ENCODE measurements around the gene CDSN.

Gene CDSN

GRCh38 chr6:31152781-31153180 is 32.5 kb upstream of the CDSN start:
- TF ChIP-seq, protein P1, sequence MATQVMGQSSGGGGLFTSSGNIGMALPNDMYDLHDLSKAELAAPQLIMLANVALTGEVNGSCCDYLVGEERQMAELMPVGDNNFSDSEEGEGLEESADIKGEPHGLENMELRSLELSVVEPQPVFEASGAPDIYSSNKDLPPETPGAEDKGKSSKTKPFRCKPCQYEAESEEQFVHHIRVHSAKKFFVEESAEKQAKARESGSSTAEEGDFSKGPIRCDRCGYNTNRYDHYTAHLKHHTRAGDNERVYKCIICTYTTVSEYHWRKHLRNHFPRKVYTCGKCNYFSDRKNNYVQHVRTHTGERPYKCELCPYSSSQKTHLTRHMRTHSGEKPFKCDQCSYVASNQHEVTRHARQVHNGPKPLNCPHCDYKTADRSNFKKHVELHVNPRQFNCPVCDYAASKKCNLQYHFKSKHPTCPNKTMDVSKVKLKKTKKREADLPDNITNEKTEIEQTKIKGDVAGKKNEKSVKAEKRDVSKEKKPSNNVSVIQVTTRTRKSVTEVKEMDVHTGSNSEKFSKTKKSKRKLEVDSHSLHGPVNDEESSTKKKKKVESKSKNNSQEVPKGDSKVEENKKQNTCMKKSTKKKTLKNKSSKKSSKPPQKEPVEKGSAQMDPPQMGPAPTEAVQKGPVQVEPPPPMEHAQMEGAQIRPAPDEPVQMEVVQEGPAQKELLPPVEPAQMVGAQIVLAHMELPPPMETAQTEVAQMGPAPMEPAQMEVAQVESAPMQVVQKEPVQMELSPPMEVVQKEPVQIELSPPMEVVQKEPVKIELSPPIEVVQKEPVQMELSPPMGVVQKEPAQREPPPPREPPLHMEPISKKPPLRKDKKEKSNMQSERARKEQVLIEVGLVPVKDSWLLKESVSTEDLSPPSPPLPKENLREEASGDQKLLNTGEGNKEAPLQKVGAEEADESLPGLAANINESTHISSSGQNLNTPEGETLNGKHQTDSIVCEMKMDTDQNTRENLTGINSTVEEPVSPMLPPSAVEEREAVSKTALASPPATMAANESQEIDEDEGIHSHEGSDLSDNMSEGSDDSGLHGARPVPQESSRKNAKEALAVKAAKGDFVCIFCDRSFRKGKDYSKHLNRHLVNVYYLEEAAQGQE (IDR thresholded peaks at IDR 0.05; ENCODE audit: low read depth), result no peak
- no peak for TF ChIP-seq RAD21 (IDR thresholded peaks at IDR 0.05; ENCODE audit: low read depth)
- no peak for TF ChIP-seq NFIC (IDR thresholded peaks at IDR 0.05)

GRCh38 chr6:31149827-31150447 is 29.7 kb upstream of the CDSN start:
- TF ChIP-seq FOXM1 (IDR thresholded peaks at IDR 0.05; ENCODE audit: borderline replicate concordance, low read depth), result no peak
- no peak for TF ChIP-seq CREB1 (IDR thresholded peaks at IDR 0.05; ENCODE audit: low read depth)
- no peak for TF ChIP-seq NFIC (IDR thresholded peaks at IDR 0.05)
- no peak for TF ChIP-seq EGR1 (IDR thresholded peaks at IDR 0.05)
- no peak for TF ChIP-seq CEBPB (IDR thresholded peaks at IDR 0.05)
- no peak for TF ChIP-seq ZBTB7A (IDR thresholded peaks at IDR 0.05; ENCODE audit: low read depth)
- TF ChIP-seq RAD21 (IDR thresholded peaks at IDR 0.05; ENCODE audit: low read depth), result no peak
- TF ChIP-seq MAX (IDR thresholded peaks at IDR 0.05), result no peak
- TF ChIP-seq, protein P1 (IDR thresholded peaks at IDR 0.05; ENCODE audit: low read depth), result no peak
- TF ChIP-seq, protein P2, sequence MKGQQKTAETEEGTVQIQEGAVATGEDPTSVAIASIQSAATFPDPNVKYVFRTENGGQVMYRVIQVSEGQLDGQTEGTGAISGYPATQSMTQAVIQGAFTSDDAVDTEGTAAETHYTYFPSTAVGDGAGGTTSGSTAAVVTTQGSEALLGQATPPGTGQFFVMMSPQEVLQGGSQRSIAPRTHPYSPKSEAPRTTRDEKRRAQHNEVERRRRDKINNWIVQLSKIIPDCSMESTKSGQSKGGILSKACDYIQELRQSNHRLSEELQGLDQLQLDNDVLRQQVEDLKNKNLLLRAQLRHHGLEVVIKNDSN (IDR thresholded peaks at IDR 0.05), result no peak
- TF ChIP-seq TAF1 (IDR thresholded peaks at IDR 0.05; ENCODE audit: low read depth), result no peak
- TF ChIP-seq TCF12 (IDR thresholded peaks at IDR 0.05; ENCODE audit: low read depth), result no peak
- TF ChIP-seq EP300 (IDR thresholded peaks at IDR 0.05; ENCODE audit: borderline replicate concordance), result no peak
- TF ChIP-seq YY1 (IDR thresholded peaks at IDR 0.05; ENCODE audit: low read depth), result no peak
- TF ChIP-seq TEAD4 (IDR thresholded peaks at IDR 0.05), result no peak

DNA sequence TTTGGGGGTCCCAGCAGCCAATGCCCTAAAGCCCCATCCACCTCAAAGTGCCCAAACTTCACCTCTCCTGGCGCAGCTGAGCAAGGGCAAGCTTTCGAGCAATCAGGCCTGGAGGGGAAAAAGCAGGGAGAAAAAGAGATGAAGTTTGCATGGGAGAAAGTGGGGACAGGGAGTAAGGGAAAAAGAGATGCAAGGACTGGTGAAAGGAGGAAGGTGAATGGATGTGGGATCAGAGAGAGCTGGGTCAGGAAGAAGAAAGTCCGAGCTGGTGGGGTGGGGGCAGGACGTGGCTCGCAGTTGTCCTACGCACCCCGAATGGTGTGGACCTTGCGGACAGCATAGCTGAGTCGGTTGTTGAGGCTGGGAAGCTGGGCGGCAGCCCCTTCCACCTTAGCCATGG is 25.1 kb upstream of the CDSN start:
- no peak for TF ChIP-seq NFIC (IDR thresholded peaks at IDR 0.05)
- no peak for TF ChIP-seq TCF12 (IDR thresholded peaks at IDR 0.05; ENCODE audit: low read depth)
- TF ChIP-seq FOXM1 (IDR thresholded peaks at IDR 0.05; ENCODE audit: borderline replicate concordance, low read depth), result no peak
- no peak for TF ChIP-seq ZBTB7A (IDR thresholded peaks at IDR 0.05; ENCODE audit: low read depth)
- TF ChIP-seq CEBPB (IDR thresholded peaks at IDR 0.05), result no peak
- TF ChIP-seq RAD21 (IDR thresholded peaks at IDR 0.05; ENCODE audit: low read depth), result no peak
- TF ChIP-seq, protein P1 (IDR thresholded peaks at IDR 0.05; ENCODE audit: low read depth), result no peak
- TF ChIP-seq MAX (IDR thresholded peaks at IDR 0.05), result no peak
- TF ChIP-seq EP300 (IDR thresholded peaks at IDR 0.05; ENCODE audit: borderline replicate concordance), result no peak
- TF ChIP-seq EGR1 (IDR thresholded peaks at IDR 0.05), result no peak
- TF ChIP-seq, protein P2 (IDR thresholded peaks at IDR 0.05), result no peak
- TF ChIP-seq TEAD4 (IDR thresholded peaks at IDR 0.05), result no peak
- no peak for TF ChIP-seq YY1 (IDR thresholded peaks at IDR 0.05; ENCODE audit: low read depth)

- TF ChIP-seq RAD21 (IDR thresholded peaks at IDR 0.05; ENCODE audit: low read depth) (no peak), ZBTB7A (IDR thresholded peaks at IDR 0.05; ENCODE audit: low read depth) (no peak), NFIC (IDR thresholded peaks at IDR 0.05) (no peak), CEBPB (IDR thresholded peaks at IDR 0.05) (no peak), TCF12 (IDR thresholded peaks at IDR 0.05; ENCODE audit: low read depth) (no peak), TAF1 (IDR thresholded peaks at IDR 0.05; ENCODE audit: low read depth) (no peak), FOXM1 (IDR thresholded peaks at IDR 0.05; ENCODE audit: borderline replicate concordance, low read depth) (no peak), EP300 (IDR thresholded peaks at IDR 0.05; ENCODE audit: borderline replicate concordance) (no peak), TEAD4 (IDR thresholded peaks at IDR 0.05) (no peak), CREB1 (IDR thresholded peaks at IDR 0.05; ENCODE audit: low read depth) (no peak)
- TF ChIP-seq, protein P2 (IDR thresholded peaks at IDR 0.05), result no peak
- TF ChIP-seq, protein P1 (IDR thresholded peaks at IDR 0.05; ENCODE audit: low read depth), result no peak
These were observed 24.7 kb upstream of the CDSN start for GRCh38 chr6:31144970-31145340.
